Measurements from ENCODE around the gene PRDM4. TPM values are rescaled to one million over a fixed set of nuclear protein-coding genes. Genes with fewer than 3 reads are reported as not detected.
"Not testable (repeated sequence)": the region's sequence is repeated elsewhere in the genome, so short reads cannot be mapped to it uniquely, and the experiment has no call there.

Gene PRDM4
- total RNA-seq, 1 donor = 54.3 TPM

DNA sequence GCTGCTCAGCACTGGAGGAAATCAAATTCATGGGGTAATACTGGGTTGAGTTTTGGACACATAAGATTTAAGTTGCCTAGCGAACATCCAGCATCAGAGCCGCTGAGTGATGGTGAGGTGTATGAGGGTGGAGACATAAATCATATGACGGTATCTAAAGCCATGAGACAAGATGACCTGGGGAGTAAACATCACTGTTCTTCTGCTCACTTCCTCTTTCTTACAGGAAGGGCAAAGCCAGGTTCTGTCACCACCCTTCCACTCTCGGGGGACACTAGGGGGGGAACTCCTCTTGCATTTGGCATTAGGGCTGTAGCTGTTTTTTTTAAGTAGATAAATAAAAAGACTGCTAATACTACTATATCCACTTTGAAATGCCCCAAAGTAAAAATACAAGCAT lies 24.0 kb downstream of the PRDM4 start:
- Histone ChIP-seq H3K9me3 (ENCODE audit: low read depth, low read length) (no peaks in the 10 kb centered on the region), H3K4me3 (ENCODE audit: low read length) (no peak overlapping the region), H3K4me1 (ENCODE audit: insufficient read depth, low read length) (peaks cover 18% of the 10 kb centered on the region), H3K27me3 (ENCODE audit: insufficient read depth, low read length) (no peaks in the 10 kb centered on the region)

GRCh38 chr12:107735763-107736162 lies 25.2 kb downstream of the PRDM4 start:
- Histone ChIP-seq H3K4me3 (ENCODE audit: low read length) (no peak overlapping the region), H3K9me3 (ENCODE audit: low read depth, low read length) (no peaks in the 10 kb centered on the region), H3K4me1 (ENCODE audit: insufficient read depth, low read length) (peaks cover 20% of the 10 kb centered on the region), H3K27me3 (ENCODE audit: insufficient read depth, low read length) (no peaks in the 10 kb centered on the region)

GRCh38 chr12:107734139-107734538 lies 26.8 kb downstream of the PRDM4 start:
- Histone ChIP-seq H3K27me3 (ENCODE audit: insufficient read depth, low read length) (no peaks in the 10 kb centered on the region), H3K4me3 (ENCODE audit: low read length) (no peak overlapping the region), H3K4me1 (ENCODE audit: insufficient read depth, low read length) (peaks cover 20% of the 10 kb centered on the region), H3K9me3 (ENCODE audit: low read depth, low read length) (no peaks in the 10 kb centered on the region)

DNA sequence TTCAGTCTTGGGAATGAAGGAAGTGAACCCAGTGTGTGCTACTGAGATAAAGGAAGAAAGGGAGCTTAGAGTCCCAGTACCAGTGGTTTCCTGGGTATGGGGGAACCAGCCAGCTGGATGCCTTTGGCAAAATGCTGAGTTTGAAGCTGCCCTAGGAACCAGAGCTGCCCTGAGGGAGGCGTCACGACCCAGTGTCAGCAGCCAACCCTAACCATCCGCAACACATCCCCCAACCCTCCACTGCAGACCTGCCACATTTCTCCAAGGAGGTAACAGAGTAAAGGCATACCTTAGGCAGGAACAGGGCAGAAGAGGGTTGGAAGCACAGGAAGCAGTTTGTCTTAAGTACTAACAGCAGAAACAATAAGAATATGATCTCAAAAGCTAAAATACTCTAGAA lies 28.6 kb downstream of the PRDM4 start:
- Histone ChIP-seq H3K4me3 (ENCODE audit: low read length) (no peak overlapping the region), H3K4me1 (ENCODE audit: insufficient read depth, low read length) (peaks cover 13% of the 10 kb centered on the region), H3K9me3 (ENCODE audit: low read depth, low read length) (no peaks in the 10 kb centered on the region), H3K27me3 (ENCODE audit: insufficient read depth, low read length) (no peaks in the 10 kb centered on the region)

DNA sequence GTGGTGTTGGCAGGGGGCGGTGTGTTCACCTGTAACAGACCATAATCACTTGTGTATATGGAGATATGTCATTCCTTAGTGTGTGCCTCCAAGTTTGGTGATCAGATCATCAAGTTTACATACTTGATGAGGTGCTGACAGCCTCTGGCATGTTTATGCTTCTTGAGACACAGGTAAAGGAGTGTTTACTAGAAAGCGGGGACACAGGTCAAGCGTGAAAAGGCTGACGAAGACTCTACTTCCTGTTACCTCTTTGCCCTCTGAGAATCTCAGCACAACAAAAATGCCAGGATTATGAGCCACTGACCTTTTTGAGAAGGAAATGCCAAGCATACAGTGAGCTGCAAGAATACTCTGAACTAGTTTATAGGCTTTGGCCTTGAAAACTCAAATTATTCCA lies 29.6 kb downstream of the PRDM4 start:
- H3K4me1 ChIP-seq (ENCODE audit: insufficient read depth, low read length) = peaks cover 3% of the 10 kb centered on the region
- H3K9me3 ChIP-seq (ENCODE audit: low read depth, low read length) = no peaks in the 10 kb centered on the region
- no peak overlapping the region for H3K4me3 ChIP-seq (ENCODE audit: low read length)
- no peaks in the 10 kb centered on the region for H3K27me3 ChIP-seq (ENCODE audit: insufficient read depth, low read length)

DNA sequence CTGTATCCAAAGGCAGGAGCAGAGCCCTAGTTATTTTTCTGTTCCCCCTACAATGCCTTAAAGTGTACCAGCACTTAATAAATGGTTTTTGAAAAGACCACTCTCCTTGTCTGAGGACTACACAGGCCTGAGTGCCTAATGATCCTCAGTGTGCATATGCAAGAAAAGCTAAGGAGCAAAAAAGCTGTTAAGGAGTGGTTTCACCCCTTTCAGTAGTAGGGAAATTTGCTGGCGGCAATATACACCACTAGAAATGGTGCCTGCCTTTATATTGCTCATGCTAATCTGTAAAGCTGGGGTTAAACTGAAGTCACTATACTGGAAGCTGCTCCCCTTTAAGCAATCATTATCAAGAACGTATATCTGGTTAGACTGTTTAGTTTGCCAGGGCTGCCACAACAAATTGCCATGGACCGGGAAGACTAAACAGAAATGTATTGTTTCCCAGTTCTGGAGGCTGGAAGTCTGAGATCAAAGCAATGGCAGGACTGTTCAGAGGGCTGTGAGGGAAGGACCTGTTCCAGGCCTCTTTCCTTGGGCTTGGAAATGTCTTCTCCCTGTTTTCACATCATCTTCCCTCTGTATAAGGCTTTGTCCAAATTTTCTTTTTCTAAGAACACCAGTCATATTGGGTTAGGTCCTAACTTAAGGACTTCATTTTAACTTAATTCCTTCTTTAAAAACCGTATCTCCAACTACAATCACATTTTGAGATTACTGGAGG lies 30.2 kb downstream of the PRDM4 start:
- Histone ChIP-seq H3K27me3 (ENCODE audit: insufficient read depth, low read length) (no peaks in the 10 kb centered on the region), H3K9me3 (ENCODE audit: low read depth, low read length) (no peaks in the 10 kb centered on the region), H3K4me3 (ENCODE audit: low read length) (no peak overlapping the region), H3K4me1 (ENCODE audit: insufficient read depth, low read length) (peaks cover 3% of the 10 kb centered on the region)

GRCh38 chr12:107727742-107728141 lies 33.2 kb downstream of the PRDM4 start:
- H3K4me3 ChIP-seq (ENCODE audit: low read length); H3K9me3 ChIP-seq (ENCODE audit: low read depth, low read length); H3K4me1 ChIP-seq (ENCODE audit: insufficient read depth, low read length); H3K27me3 ChIP-seq (ENCODE audit: insufficient read depth, low read length): not testable (repeated sequence)

DNA sequence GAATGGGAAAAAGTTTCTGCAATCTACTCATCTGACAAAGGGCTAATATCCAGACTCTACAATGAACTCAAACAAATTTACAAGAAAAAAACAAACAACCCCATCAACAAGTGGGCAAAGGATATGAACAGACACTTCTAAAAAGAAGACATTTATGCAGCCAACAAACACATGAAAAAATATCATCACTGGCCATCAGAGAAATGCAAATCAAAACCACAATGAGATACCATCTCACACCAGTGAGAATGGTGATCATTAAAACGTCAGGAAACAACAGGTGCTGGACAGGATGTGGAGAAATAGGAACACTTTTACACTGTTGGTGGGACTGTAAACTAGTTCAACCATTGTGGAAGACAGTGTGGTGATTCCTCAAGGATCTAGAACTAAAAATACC lies 33.6 kb downstream of the PRDM4 start:
- not testable (repeated sequence) for H3K9me3 ChIP-seq (ENCODE audit: low read depth, low read length); H3K4me1 ChIP-seq (ENCODE audit: insufficient read depth, low read length); H3K4me3 ChIP-seq (ENCODE audit: low read length); H3K27me3 ChIP-seq (ENCODE audit: insufficient read depth, low read length)

DNA sequence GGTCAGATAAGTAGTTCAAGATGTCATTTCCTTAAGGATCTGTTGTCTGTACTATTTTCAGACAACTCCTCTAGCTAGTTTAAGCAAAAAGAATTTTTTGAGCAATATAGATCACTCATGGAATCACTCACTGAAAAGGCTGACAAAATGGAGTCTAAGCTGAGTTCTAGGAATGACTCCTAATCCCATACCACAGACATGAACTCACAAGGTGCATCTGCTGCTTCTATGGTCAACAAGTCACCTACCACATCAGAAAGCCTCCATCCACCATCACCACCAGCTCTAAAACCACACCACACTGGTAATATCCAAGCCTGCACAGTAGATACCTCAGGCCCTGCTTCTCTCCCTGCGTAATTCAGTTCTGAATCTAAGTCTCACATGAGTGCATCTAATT lies 42.3 kb downstream of the PRDM4 start:
- Histone ChIP-seq H3K4me1 (ENCODE audit: insufficient read depth, low read length) (no peaks in the 10 kb centered on the region), H3K27me3 (ENCODE audit: insufficient read depth, low read length) (no peaks in the 10 kb centered on the region), H3K4me3 (ENCODE audit: low read length) (no peak overlapping the region), H3K9me3 (ENCODE audit: low read depth, low read length) (no peaks in the 10 kb centered on the region)

DNA sequence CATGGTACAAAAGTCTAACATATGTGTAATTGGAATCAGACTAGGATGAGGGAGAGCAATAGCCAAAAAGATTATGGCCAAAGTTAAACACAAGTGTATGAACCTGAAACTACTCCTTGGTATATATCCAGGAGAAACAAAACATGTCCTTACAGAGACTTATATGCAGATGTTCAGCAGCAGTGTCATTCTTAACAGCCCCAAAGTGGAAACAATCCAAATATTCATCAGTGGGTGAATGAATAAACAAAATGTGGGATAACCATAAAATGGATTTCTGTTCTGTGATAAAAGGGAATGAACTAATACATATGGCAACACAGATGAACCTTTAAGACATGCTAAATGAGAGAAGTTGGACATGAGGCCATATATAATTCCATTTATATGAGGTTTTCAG lies 45.2 kb downstream of the PRDM4 start:
- no peak overlapping the region for H3K4me3 ChIP-seq (ENCODE audit: low read length)
- no peaks in the 10 kb centered on the region for H3K9me3 ChIP-seq (ENCODE audit: low read depth, low read length)
- H3K4me1 ChIP-seq (ENCODE audit: insufficient read depth, low read length) = no peaks in the 10 kb centered on the region
- no peaks in the 10 kb centered on the region for H3K27me3 ChIP-seq (ENCODE audit: insufficient read depth, low read length)

GRCh38 chr12:107705522-107705921 lies 55.4 kb downstream of the PRDM4 start:
- not testable (repeated sequence) for H3K4me3 ChIP-seq (ENCODE audit: low read length); H3K27me3 ChIP-seq (ENCODE audit: insufficient read depth, low read length); H3K4me1 ChIP-seq (ENCODE audit: insufficient read depth, low read length); H3K9me3 ChIP-seq (ENCODE audit: low read depth, low read length)

- Histone ChIP-seq H3K27me3 (ENCODE audit: insufficient read depth, low read length) (no peaks in the 10 kb centered on the region), H3K9me3 (ENCODE audit: low read depth, low read length) (no peaks in the 10 kb centered on the region), H3K4me3 (ENCODE audit: low read length) (no peak overlapping the region), H3K4me1 (ENCODE audit: insufficient read depth, low read length) (no peaks in the 10 kb centered on the region)
Measured at GRCh38 chr12:107704041-107704440, 56.9 kb downstream of the PRDM4 start.

DNA sequence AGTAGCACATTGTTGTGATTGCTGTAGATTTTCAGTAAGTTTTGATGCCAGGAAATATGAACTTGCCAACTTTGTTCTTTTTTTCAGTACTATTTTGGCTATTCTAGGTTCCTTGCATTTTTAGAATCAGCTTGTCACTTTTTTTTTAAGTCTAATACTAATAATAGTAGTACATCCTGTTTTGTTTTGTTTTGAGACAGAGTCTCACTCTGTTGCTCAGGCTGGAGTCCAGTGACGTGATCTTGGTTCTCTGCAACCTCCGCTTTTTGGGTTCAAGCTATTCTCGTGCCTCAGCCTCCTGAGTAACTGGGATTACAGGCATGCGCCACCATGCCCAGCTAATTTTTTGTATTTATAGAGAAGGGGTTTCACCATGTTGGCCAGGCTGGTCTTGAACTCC lies 58.8 kb downstream of the PRDM4 start:
- Histone ChIP-seq H3K4me3 (ENCODE audit: low read length) (no peak overlapping the region), H3K27me3 (ENCODE audit: insufficient read depth, low read length) (no peaks in the 10 kb centered on the region), H3K4me1 (ENCODE audit: insufficient read depth, low read length) (no peaks in the 10 kb centered on the region), H3K9me3 (ENCODE audit: low read depth, low read length) (no peaks in the 10 kb centered on the region)

DNA sequence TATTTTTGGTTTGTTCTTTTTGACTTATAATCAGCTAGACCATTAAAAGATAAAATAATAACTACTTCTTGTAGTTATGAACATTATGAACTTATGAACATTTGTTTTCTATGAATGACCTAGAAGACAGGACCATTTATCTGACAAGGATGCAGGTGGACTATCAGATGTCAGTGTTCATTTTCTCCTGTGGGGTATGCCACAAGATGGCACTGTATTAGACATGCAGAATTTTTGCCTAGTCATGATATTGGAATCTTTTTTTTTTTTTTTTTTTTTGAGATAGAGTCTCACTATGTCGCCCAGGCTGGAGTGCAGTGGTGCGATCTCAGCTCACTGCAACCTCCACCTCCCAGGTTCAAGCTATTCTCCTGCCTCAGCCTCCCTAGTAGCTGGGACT lies 65.2 kb downstream of the PRDM4 start:
- H3K4me3 ChIP-seq (ENCODE audit: low read length); H3K4me1 ChIP-seq (ENCODE audit: insufficient read depth, low read length); H3K27me3 ChIP-seq (ENCODE audit: insufficient read depth, low read length); H3K9me3 ChIP-seq (ENCODE audit: low read depth, low read length): not testable (repeated sequence)

- Histone ChIP-seq H3K4me3 (ENCODE audit: low read length) (peak within 1 kb of the TSS; percentile 82), H3K27me3 (ENCODE audit: insufficient read depth, low read length) (no peaks in the 10 kb centered on the region), H3K4me1 (ENCODE audit: insufficient read depth, low read length) (peaks cover 21% of the 10 kb centered on the region), H3K9me3 (ENCODE audit: low read depth, low read length) (no peaks in the 10 kb centered on the region)
Measured at GRCh38 chr12:107685360-107686248, 75.3 kb downstream of the PRDM4 start, which contains the start of gene PWP1. PWP1 (plus strand) TSS chr12:107685799; CDS start chr12:107685900, 101 bp downstream.

DNA sequence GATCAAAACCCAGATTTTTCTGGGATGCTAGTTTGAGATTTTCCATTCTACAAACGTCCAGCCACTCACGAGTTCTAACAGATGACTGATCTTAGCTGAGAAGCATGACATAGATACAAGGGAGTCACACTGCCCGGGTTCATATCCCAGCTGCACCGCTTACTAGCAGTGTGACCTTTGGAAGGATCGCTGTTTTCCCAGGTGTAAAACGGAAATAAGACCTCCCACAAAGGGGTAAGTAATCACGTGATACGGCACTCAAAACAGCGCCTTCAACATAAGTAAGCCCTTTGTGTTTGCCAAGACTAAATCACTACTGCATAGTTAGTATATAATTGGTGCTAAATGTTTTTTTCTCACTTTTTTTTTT lies 76.0 kb downstream of the PRDM4 start:
- H3K27me3 ChIP-seq (ENCODE audit: insufficient read depth, low read length) = no peaks in the 10 kb centered on the region
- H3K4me3 ChIP-seq (ENCODE audit: low read length) = peak overlapping the region; percentile 82

More for the DNA sequence above, 76.0 kb downstream of the PRDM4 start:
- Histone ChIP-seq H3K9me3 (ENCODE audit: low read depth, low read length) (no peaks in the 10 kb centered on the region), H3K4me1 (ENCODE audit: insufficient read depth, low read length) (peaks cover 21% of the 10 kb centered on the region)
